HFFc6 (cell line): ENCODE data around the gene PDE12. TPM values are rescaled to one million over a fixed set of nuclear protein-coding genes. Genes with fewer than 3 reads are reported as not detected.
A peak's percentile ranks its signal among the peaks of the same experiment; 100 is the strongest.

ENCODE experiments used
- DNase-seq: peaks from one replicate; pipeline ENCODE4 v3.0.0-alpha.2; 2018
- H3K27ac Mint-ChIP-seq: 2 replicates; pipeline ENCODE4 v1.8.0; 2020; ENCODE audit warnings: mild to moderate bottlenecking, mixed read lengths
- H3K27me3 Mint-ChIP-seq: 2 replicates; pipeline ENCODE4 v1.8.0; 2021; ENCODE audit warnings: mild to moderate bottlenecking, moderate library complexity, mixed read lengths; ENCODE audit not compliant: insufficient read depth
- H3K36me3 Mint-ChIP-seq: 2 replicates; pipeline ENCODE4 v1.8.0; 2021; ENCODE audit warnings: low read depth, mixed read lengths
- H3K4me1 Mint-ChIP-seq: 2 replicates; pipeline ENCODE4 v1.8.0; 2020; ENCODE audit warnings: low read depth, mixed read lengths
- H3K4me3 Mint-ChIP-seq: 2 replicates; pipeline ENCODE4 v1.8.0; 2020; ENCODE audit warnings: mild to moderate bottlenecking, moderate library complexity, mixed read lengths
- H3K9me3 Mint-ChIP-seq: 2 replicates; pipeline ENCODE4 v1.8.0; 2020; ENCODE audit warnings: mild to moderate bottlenecking, mixed read lengths
- CTCF ChIP-seq: fragments of 200-600 bp; sonication (generic); IDR thresholded peaks from 2 replicates; pipeline ENCODE4 v1.5.0; 2021; ENCODE audit warnings: antibody characterized with exemption, mild to moderate bottlenecking
- total RNA-seq, 6 experiments: library from RNA; stranded (reverse); fragmentation: NEBNext Ultra II Directional; extraction: Animal tissue kit (Norgen Biotek cat#: 25700); gene quantifications; 2 replicates in 1 of 6; 3 replicates in 5 of 6; pipeline ENCODE4 v1.2.3, GENCODE V29; 2021

The PDE12 gene
- total RNA-seq, 6 experiments from 2014 or later: 17.6 to 21.9 (median 20.8) TPM

DNA sequence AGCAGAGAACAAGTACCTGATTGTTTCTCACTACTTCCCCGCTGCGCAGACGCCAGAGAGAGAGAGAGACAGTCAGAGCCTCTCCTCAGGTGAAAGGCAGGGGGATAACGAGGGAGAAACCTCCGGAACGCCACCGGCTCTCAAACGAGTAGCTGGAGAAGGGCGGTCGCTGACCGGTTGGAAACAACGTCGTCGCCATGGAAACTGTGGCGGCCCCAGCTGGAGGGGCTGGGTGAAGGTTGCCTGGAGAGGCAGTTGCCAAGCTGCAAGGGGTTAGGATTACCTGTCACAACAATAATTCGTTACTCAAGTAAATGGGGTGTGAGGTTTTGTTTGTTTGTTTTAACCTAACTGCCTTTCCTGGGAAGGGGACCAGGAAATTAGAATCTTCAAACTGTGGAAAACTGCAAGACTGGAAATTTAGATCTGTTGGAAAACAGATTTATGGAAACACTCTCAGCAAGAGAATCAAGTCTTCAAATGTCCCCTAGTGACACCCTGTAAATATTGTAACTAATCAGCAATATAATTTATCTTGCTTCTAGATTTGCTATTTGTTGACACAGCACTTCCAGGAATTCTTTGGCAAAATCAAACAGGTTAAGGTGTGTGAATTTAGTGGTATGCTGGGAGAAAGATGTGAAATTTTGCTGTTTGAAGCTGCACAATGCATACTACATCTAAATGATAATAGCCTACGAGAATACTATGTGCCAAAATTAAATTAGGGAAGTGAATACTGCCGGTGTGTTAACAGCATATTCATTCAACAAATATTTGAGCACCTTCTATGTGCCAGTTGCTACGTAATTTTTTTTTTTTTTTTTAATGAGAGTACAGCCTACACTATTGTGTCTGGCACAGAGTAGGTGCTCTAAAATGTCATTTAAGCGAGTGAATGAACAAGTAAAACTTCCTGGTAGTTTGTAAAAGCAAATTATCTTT is 11.6 kb upstream of the PDE12 start, which contains the start of gene DNAH12:
Gene DNAH12 (minus strand): TSS at position 164 of the 945 bp plus-strand sequence. CDS start 1,474 bp downstream, outside the sequence.
- H3K4me1 Mint-ChIP-seq: peaks cover 18% of the 10 kb centered on the region
- no peak for DNase-seq
- no peak for TF ChIP-seq CTCF

DNA sequence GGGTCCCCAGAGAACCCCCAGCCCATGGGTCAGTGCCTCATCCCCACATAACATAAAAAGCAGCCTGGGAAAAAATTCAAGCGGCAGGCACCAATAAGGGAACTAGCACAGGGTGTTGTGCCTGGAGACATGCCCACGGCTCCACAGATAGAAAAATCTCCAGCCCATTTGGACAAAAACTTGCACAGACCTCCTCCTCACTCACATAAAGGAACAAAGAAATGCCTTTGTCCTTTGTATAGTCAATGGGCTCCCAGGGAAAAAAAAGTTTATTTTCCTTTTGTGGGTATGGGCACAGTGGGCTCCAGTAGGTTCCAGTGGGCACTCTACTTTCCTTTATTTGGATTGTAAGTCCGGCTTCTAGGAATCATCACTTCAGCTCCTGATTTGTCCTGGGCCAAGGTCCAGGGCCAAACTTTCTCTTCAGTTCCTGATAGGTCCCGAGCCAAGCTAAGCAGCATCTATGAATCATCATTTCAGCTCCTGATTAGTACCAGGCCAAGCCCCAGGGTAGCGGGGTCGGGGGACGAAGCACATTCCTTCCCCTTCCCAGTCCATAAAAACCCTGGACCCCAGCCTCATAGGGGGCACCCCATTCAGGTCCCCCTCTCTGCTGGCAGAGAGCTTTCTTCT is 10.3 kb upstream of the PDE12 start:
- DNase-seq: no peak
- Mint-ChIP-seq H3K27ac (no peak overlapping the region), H3K27me3 (no peaks in the 10 kb centered on the region; the same call in 1 of the 2 replicates)

More for the DNA sequence above, 11.6 kb upstream of the PDE12 start, which contains the start of gene DNAH12:
- peak within 1 kb of the TSS; percentile 45; the same call in 1 of the 2 replicates for H3K4me3 Mint-ChIP-seq
- no peaks in the 10 kb centered on the region for H3K9me3 Mint-ChIP-seq
- H3K27ac Mint-ChIP-seq: no peak within 1 kb of the TSS
- no peaks in the 10 kb centered on the region; the same call in 1 of the 2 replicates for H3K27me3 Mint-ChIP-seq
- H3K36me3 Mint-ChIP-seq: no peaks in the 10 kb centered on the region

GRCh38 chr3:57546616-57547015 is 9.5 kb upstream of the PDE12 start:
- H3K4me3 Mint-ChIP-seq: no peak overlapping the region
- H3K27me3 Mint-ChIP-seq: no peaks in the 10 kb centered on the region; the same call in 1 of the 2 replicates
- H3K36me3 Mint-ChIP-seq: no peaks in the 10 kb centered on the region
- no peak for DNase-seq
- H3K4me1 Mint-ChIP-seq: peaks cover 18% of the 10 kb centered on the region
- H3K9me3 Mint-ChIP-seq: no peaks in the 10 kb centered on the region
- no peak overlapping the region for H3K27ac Mint-ChIP-seq
- no peak for TF ChIP-seq CTCF

More for the DNA sequence above, 10.3 kb upstream of the PDE12 start:
- H3K4me1 Mint-ChIP-seq: peaks cover 18% of the 10 kb centered on the region
- no peaks in the 10 kb centered on the region for H3K9me3 Mint-ChIP-seq
- no peak overlapping the region for H3K4me3 Mint-ChIP-seq
- H3K36me3 Mint-ChIP-seq: no peaks in the 10 kb centered on the region
- no peak for TF ChIP-seq CTCF

- Mint-ChIP-seq H3K27me3 (no peaks in the 10 kb centered on the region; the same call in 1 of the 2 replicates), H3K27ac (peak overlapping the region; percentile 98), H3K36me3 (peaks cover 37% of the 10 kb centered on the region), H3K9me3 (no peaks in the 10 kb centered on the region), H3K4me1 (peaks cover 36% of the 10 kb centered on the region), H3K4me3 (peak overlapping the region; percentile 94)
- no peak for DNase-seq
- no peak for TF ChIP-seq CTCF
Observed at GRCh38 chr3:57555306-57555705, 768 bp upstream of the PDE12 start.

- H3K36me3 Mint-ChIP-seq: peaks cover 42% of the 10 kb centered on the region
- TF ChIP-seq CTCF: no peak
- peak overlapping the region; percentile 98 for H3K27ac Mint-ChIP-seq
- no peaks in the 10 kb centered on the region; the same call in 1 of the 2 replicates for H3K27me3 Mint-ChIP-seq
- no peaks in the 10 kb centered on the region for H3K9me3 Mint-ChIP-seq
- no peak for DNase-seq
- peaks cover 46% of the 10 kb centered on the region for H3K4me1 Mint-ChIP-seq
- H3K4me3 Mint-ChIP-seq: peak overlapping the region; percentile 94
Observed at GRCh38 chr3:57556459-57557084, 498 bp downstream of the PDE12 start.
